ENCODE data around the gene CFLAR.

The CFLAR gene

DNA sequence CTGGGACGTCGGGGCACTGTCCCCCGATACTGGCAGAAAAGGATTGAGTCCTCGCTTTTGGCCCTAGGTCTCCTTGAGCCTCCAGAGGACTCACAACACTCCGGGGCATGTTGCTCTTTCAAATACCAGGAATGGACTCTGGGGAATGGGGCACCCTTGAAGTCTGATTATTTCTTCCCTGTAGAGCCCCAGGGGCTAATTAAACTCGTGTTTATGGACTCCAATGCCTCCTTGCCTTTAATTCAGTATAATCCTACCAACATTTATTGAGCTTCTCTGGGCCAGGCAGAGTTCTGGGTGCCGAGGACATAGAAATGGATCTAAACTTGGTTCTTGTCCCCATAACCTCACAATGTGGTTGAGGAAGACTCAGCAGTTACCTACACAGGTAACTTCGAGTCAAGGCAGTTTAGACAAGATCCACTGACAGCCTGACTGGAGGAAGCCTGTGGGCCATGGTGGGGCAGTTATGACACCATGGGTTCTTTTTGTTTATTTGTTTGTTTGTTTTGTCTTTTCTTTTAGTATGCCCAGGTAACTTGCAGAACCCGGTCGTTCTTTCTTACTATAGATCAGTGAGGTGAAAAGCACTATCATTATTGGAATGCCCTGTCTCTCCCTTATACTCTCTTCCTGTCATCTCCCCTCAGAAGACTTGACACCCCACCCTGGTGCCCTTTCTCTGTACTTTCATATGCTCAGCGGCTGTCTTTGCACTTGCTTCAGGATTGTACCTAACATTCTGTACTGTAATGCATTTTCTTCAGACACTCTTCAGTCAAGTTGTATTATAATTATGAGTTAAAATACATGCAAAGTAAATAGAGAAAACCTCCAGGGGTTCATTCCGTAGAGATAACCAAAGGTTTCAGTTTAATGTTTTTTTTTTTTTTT, 3.2 kb downstream of the CFLAR start:
- peak; percentile 39 to 51 (median 45) for DNase-seq

DNA sequence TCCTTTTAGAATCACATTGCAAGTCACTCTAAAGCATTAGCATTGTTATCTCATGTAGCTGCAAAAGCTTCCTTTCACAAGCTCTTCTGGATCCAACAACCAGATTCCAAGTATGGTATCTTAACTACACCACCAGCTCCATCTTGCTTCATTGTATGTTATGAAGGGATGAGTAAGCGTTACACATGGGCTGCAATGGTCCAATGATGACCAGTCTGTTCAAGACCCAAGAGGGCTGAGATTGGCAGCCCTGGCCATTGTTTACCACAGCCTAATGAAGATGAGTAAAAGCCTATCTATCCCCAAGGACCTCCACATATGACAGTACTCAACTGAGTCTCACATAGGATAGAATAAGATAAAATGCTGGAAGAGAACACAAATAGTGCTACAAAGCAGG, 6.3 kb downstream of the CFLAR start:
- peak; percentile 39 to 49 (median 43) for DNase-seq

DNA sequence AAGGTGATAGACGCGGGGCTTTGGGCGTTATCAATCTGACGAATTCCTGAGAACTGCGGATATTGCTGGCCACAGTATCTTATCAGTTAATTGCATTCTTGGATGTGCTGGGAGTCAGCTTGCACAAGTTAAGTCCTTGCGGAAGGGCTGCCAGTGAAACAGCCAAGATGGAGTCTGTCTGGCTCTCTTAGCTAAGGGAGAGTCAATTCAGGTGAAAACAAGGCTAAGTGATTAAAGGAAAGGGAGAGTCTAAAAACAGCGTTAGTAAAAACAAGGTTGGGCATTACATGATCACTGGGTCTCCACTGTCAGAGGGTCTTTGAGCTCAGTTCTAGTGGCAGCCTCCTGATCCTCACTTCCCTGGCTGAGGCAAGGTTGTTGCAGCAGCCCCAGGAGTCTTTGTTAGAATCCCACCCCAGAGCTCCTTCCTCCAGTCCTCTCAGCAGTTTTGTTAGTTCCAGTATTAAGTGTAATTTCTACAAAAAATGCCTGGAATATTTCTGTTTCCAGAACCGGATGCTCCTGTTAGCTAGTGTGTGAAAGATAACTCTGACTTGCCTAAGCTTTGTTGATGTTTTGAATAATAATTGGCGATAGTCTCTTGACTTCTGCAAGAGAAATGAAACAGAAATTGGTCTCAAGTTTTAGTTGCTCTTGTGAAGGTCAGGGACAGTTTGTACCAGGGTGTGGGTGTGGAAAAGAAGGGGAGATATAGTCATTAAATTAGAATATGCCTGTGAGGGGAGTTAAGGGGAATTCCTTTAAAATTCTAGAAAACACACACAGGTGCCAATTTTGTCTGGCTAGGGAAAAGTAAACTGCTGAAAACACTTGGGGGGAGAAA, 10.6 kb downstream of the CFLAR start:
- peak; percentile 80 to 96 (median 83) for DNase-seq

DNA sequence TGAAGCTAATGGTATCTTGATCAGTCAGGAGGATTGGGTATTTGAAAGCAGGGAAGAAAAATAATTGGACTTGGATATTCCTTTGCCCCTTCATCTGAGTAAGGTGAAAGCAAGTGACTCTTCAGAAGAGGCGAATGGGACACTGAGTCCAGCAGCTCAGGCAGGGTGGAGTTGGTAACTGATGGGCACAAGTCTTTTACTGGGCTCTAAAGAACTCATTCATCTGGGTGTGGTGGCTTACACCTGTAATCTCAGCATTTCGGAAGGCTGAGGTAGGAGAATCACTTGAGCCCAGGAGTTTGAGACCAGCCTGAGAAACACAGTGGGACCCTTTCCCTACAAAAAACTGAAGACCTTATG, 11.2 kb downstream of the CFLAR start:
- DNase-seq = no peak

DNA sequence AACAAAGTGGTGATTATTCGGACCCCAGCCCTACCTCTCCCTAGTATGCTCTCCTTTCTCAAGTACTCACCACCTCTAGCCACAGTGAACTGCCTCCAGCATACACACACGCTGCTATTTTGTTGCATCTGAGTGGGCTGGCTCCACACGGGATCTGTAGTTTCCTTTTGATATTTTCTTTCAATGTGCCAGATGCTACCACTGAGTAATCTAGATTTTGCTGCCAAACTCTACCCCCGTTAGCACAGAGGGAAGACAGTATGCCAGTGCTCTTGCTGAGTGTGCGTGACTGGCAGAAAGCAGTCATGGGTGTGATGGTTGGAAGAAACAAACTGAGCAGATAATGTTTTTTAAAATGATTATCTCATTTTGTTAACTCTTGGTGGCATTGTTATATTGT, 11.6 kb downstream of the CFLAR start:
- DNase-seq = peak; percentile 87 to 96 (median 90)

DNA sequence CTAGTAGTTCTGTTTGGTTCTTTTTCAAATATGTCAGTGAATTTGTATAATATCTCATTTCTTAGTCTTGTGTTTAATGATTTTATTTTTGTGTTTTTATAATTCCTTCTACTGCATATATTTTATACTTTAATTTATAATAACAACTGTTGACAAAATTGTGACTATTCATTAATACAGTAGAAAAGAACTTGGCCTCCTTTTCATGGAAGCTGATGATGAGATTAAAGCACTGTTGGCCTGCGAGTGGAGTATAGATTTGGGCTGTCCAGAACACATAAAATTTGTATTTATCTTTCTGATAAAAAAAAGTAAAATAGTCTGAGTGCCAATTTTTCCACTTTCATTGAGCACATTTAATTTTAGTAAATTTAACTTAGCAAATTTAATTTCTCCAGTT, 12.1 kb downstream of the CFLAR start:
- peak in 2 of 3 donors; percentile 14 to 21 for DNase-seq

DNA sequence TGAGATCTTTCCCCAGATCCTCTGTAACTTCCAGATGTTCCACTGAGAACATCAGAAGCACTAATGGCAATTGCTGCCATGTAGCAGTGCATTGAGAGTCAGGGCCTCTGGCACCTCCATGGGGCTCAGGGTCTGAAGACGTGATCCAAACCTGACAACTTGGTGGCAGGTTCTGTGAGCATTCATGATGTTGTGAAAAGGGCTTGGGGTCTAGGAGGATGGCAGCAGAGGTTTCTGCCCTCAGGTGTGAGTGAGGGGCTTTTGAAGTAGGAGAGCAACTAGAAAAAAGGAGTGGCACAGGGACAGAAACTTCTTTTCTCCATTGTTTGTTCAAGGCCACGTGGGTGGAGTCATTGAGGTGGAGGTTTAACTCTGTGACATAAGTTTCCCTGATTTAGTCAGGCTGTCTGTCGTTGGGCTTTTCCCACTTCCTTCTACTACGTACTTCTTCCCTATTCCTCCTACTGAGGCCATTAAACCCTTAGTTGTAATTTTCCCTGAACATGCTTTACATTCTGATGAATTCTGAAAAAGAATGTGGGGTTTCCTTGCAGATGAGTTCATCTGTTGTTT, 13.1 kb downstream of the CFLAR start:
- DNase-seq = peak; percentile 92 to 98 (median 97)

DNA sequence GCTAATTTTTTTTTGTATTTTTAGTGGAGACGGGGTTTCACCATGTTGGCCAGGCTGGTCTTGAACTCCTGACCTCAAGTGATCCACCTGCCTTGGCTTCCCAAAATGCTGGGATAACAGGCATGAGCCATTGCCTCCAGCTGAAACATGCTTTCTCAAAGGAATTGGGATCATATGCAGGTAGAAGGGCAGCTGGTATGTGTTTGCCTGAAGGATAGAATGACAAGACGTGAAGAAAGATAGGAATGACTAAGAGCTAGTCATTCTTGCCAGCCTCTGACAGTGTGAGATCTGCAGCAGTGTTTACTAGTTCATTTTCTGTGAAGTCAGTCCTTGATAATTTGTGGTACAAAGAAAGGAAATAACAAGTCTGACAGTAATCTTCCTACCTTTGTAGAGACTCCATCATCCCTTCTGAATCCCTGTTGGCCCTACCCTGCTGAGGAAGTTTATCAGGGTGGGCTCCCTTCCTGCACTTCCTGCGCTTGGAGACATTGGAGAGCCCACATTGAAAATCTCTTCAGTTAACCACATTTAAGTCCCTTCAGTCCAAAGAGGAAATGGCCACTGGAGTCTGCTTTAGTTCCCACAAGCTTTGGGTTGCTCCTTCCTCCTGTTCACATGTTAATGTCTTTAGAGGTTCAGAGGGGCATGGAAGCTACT, 14.7 kb downstream of the CFLAR start:
- peak; percentile 55 to 72 (median 60) for DNase-seq

DNA sequence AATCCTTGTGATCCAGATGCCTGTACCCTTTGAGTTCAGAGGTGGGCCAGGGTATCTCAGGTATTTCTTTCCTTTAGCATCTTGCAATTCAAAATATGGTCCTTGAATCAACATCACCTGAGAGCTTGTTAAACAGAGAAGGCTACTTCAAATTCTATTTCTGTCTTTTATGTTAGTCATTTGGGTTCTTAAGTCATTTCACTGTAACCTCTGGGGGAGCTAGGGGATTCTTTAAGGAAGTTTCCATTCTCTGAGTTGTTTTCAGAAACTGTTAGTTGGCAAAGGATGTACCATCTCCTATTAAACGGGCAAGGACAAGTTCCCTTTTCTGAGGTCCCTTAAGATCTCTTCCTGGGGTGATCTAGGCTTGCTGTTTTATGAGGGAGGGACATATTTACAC, 16.6 kb downstream of the CFLAR start:
- DNase-seq = peak; percentile 68 to 90 (median 89)

DNA sequence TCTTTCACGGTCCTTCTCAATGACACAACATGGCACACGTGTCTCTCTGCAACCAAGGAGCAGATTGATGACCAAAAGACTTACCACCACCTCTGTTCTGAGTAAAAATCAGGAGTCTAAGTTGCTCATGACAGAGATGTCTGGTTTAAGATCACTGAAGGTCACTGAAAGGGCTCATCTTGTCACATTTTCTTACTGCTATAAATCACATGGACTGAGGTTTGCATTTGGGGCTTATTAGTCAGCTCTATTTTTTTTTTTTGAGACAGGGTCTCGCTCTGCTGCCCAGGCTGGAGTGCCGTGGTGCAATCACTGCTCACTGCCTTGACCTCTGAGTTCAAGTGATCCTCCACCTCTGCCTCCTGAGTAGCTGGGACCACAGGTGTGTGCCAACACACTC, 19.4 kb downstream of the CFLAR start:
- peak in 1 of 3 donors; percentile 45 for DNase-seq

DNA sequence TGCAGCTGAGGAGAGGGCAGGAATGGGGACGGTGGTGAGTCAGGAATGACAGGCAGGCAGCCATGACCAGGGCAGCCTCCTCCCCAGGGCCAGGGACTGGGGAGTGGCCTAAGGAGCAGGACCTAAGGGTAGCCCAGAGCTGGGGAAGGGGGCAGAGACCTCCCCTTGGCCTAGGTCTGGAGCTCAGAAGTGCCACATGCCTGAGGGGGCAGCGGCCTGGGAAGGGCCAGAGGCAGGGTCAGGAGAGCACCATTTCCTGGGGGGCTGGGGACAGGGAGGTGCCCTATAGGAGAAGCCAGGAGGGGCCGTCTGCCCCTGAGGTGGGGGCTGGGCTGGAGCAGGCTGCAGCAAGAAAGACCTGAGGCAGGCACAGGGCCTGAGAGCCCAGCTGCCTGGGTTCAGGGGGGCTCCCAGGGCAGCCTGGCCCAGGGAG, 20.9 kb downstream of the CFLAR start:
- peak in 1 of 3 donors; percentile 20 for DNase-seq

DNA sequence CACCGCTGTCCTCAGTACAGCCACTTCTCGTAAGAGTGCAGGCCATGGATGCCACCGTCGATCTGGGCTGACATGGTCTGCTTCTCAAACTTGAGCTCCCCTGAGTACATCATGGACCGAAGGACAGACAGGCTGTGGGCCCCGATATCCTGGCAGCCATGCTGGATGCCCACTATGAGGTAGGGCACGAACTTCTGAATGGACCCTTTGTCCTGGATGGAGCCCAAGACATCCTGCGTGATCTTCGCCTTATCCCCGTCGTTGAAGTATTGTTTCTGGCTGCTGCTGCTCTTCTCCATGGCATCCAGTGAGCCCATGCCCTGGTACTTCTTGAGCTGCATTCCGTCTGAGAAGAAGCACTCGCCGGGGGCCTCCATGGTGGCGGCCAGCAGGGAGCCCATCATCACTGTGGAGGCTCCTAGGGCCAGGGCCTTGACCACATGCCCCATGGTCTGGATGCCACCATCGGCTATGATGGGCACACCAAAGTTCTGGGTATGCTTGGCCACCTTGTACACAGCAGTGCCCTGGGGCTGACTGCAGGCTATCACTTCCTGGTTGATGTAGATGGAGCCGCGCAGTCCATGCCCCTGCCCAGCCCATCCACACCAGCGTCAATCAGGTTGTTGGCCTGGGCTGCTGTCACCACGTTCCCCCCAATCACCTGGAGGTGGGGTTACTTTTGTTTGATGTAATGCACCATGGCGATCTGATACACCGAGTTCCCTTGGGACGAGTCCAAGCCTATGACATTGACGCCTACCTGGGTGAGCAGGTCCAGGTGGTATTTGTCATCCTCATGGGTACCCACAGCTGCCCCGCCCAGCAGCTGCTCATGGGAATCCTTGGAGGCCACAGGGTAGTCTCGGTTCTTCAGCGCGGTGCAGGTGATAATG, 21.8 kb downstream of the CFLAR start:
- DNase-seq = no peak

DNA sequence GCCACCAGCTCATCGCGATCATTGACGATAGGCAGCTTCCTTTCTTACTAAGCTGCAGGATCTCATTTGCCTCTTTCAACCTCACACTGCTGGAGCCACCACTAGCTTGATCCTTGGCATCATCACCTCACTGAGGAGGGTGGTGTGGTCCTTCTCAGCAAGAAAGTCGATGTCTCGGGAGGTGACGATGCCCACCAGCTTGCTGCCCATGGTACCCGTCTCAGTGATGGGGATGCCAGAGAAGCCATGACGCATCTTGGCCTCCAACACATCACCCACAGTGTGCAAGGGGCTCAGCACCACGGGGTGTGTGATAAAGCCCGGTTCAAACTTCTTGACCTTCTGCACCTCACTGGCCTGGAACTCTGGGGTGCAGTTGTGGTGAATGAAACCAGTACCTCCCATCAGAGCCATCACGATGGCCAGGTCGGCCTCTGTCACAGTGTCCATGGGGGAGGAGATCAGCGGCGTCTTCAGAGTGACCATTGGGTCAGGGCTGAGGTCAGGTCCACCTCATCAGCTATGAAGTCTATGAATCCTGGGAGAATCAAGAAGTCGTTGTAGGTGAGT, 22.5 kb downstream of the CFLAR start:
- peak in 2 of 3 donors; percentile 23 to 29 for DNase-seq

DNA sequence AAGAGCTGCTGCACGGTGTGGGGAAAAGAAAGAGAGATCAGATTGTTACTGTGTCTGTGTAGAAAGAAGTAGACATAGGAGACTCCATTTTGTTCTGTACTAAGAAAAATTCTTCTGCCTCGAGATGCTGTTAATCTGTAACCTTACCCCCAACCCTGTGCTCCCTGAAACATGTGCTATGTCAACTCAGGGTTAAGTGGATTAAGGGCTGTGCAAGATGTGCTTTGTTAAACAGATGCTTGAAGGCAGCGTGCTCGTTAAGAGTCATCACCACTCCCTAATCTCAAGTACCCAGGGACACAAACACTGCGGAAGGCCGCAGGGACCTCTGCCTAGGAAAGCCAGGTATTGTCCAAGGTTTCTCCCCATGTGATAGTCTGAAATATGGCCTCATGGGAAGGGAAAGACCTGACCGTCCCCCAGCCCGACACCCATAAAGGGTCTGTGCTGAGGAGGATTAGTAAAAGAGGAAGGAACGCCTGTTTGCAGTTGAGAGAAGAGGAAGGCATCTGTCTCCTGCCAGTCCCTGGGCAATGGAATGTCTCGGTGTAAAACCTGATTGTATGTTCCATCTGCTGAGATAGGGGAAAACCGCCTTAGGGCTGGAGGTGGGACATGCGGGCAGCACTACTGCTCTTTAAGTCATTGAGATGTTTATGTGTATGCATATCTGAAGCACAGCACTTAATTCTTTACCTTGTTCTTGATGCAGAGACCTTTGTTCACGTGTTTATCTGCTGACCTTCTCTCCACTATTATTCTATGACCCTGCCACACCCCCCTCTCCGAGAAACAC, 23.2 kb downstream of the CFLAR start:
- DNase-seq = peak in 2 of 3 donors; percentile 30 to 32

DNA sequence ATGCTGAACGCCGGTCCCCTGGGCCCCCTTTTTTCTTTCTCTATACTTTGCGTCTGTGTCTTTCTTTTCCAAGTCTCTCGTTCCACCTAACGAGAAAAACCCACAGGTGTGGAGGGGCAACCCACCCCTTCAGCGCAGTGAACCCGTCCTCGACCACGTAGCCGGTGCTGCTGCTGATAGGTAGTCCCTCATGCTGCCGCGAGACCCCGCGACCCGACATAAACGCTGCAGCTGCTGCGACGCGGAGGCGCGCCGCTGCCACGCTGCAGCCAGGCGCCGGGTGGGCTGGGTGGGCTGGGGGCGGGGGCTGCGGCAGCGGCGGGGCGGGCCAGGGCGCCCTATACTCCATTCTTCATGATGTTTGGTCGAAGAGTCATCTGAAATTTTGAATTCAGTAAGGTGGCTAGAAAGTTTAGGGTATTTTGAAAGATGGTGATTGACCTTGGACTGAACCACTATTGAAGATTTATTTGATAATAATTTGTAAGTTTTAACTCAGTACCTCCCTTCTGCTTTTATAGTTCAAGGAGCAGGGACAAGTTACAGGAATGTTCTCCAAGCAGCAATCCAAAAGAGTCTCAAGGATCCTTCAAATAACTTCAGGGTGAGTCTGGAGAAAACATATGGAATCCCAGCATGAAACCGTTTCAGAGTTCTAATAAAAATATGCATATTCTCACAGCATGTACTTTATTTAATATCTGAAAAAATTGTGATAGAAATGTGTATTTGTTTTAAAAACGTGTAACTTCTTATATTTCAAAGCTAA, 24.1 kb downstream of the CFLAR start:
- peak in 2 of 3 donors; percentile 14 to 28 for DNase-seq

DNA sequence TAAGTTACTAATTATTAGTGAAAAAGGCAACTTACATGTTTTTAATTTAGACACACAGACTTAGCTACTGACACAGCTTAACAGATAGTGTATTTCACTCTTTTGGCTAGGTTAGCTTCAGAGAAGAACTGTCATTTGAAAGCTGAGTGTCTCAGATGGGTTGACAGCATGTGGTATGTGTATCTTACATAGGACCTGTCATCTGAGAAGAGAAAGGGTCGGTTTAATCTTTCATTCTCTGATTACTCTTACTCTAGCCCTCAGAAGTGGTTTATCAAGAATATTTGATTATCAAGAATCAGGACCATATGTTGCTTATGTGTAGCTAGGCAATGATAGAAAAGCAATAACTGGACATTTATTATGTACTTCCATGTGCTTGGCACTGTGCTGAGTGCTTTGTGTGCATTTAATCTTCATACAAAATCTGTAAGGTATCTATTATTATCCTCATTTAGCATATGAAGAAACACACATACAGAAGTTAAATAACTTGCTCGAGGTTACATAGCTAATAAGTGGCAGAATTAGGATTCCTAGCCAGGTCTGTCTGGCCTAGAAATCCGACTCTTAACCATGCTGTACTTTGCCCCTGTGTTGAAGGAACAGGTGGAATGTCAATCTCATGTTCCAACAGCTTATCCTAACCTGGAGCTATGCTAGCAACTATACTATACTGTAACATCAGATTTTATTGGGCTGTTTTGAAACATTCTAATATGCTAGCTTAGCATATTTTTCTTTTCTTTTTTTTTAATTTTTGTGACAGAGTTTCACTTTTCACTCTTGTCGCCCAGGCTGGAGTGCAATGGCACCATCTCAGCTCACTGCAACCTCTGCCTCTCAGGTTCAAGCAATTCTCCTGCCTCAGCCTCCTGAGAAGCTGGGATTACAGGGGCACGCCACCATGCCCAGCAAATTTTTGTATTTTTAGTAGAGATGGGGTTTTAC, 28.4 kb downstream of the CFLAR start:
- DNase-seq = peak in 1 of 3 donors; percentile 43

DNA sequence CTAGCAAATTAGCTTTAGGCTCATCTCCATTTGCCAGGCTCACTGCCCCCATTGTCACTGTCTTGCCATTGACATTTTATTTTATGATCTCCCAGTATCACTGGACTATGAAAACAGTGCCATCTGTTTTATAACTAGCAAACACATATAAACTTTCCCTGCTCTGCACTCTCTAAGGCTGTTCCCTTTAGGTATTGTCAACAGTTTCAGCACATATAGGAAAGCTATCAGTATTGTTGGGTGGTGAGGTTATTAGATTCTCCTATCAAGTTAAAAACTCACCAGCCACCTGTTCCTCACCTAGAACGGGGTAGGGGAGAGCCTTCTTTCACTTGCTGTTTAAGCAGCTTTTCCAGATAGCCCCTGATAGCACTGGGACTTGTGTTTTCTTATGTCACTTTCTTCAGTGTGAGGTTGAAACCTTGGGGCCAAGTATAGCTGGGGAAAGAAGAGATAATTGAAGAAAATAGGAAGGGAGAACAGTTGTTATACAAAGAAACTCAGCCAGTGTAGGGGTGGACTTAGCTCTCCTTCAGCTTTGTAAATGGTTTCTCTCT, 32.5 kb downstream of the CFLAR start:
- DNase-seq = no peak

All from suppressor macrophage treated with lipopolysaccharide for 1 hour (primary cell).